ENCODE results near the gene CIZ1. TPM values are rescaled to one million over a fixed set of nuclear protein-coding genes. Genes with fewer than 3 reads are reported as not detected.
"Not testable (repeated sequence)": the region's sequence is repeated elsewhere in the genome, so short reads cannot be mapped to it uniquely, and the experiment has no call there.

The CIZ1 gene
- total RNA-seq, 1 donor from 2014 or later = 18.5 TPM

GRCh38 chr9:128190516-128191405 is 611 bp downstream of the CIZ1 start:
- DNase-seq (ENCODE audit: low read depth, low spot score) = no peak

DNA sequence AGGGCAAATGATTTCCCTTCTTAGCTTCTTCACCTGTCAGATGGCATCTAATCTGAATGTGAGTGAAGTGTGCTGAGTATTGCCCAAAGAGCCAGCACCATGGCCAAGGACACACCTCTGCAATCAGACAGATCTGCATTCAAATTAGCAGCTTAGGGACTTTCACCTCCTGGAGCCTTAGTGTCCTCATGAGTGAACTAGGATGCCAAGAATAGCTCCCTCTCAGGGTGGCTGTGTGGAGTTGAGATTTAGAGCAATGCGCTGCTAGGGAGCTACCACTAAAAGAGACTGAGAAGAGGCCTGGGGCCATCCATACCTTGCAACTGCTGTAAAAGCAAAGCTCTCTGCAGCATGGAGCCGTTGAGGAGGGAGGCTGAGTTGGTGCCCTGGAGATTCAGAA is 1.4 kb downstream of the CIZ1 start:
- DNase-seq (ENCODE audit: low read depth, low spot score) = no peak

DNA sequence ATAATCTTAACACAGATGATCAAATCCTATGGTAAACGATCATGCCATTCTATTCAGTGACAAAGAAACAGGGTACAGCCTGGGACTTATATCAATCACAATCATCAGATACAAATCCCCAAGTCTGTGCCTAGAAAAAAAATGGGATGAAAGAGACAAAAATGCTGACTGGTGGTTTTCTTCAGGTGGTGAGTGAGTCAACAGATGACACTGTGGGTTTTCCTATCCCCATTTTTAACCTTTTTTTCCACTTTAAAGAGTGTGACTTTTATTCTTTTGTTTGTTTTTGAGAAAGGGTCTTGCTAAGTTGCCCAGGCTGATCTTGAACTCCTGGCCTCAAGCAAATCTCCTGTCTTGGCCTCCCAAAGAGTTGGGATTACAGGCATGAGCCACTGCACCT is 3.2 kb downstream of the CIZ1 start:
- DNase-seq (ENCODE audit: low read depth, low spot score) = no peak

DNA sequence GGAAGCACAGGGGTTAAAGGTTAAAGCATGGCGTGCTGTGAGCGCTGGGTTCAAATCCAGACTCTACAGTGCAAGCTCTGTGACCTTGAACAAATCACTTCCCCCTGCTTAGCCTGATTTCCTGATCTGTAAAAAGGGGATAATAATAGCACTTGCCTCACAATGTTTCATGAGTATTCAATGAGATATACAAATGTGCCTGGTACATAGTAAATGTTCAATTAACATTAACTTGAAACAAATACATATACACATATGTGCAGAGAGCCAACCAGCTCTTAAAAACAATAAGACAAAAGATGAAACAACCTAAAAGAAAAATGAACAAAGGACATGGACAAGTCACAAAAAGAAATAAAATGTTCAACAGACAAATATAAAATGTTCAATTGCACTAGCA is 4.0 kb downstream of the CIZ1 start:
- DNase-seq (ENCODE audit: low read depth, low spot score) = no peak

DNA sequence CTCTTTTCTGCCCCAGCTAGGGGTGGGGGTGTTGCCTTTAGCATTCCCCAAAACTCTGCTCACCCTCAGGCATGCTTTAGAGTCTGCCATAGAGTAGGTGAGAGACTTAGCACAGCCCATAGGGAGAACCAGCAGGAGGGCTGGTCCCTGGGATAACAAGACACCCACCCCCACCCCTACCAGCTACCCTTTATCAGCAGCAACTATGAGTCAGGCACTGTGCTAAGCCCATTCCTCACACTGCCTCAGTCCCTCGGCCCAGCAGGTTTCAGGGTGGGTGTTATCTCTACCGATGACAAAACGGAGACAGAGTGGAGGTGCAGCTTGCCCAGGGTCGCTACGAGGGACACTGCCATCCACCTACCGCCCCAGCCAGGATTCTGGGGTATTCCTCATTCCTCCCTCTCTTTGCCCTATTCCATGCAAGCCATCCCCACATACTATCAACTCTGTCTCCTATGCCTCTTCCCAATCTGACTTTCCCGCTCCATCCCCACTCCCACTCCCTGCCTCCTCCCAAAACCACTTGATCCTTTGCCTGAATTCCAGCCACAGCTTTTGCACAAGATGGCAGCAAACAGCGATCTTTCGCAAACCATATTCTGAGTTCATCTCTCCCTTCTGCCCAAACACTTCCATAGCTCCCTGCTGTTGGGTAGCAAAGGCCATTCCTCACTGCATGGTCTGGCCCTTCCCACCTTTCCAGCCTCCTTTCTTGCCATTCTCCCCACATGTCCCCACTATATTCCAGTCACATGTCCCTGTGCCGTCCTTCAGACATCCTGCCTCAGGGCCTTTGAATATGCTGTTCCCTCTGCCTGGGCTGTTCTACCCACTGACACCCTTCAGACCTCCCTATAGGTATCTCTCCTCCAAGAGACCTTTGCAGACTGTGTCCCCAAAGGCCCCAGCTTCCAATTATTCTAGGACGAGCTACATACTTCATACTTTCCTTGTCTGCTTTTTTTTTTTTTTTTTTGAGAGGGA is 5.1 kb downstream of the CIZ1 start:
- no peak for DNase-seq (ENCODE audit: low read depth, low spot score)

- no peak for DNase-seq (ENCODE audit: low read depth, low spot score)
Measured at GRCh38 chr9:128182893-128183588, 8.3 kb downstream of the CIZ1 start.

DNA sequence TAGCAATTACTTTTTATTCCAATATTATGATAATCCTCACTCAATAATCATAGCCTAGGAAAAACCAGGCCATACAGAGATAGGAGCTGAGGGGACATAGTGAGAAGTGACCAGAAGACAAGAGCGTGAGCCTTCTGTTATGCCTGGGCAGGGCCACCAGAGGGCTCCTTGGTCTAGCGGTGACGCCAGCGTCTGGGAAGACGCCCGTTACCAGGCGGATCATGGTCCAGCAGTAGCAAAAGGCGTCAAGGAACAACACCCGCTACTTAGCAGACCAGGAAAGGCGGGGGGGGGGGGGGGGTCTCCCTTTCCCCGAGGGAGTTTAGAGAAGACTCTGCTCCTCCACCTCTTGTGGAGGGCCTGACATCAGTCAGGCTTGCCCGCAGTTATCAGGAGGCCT is 9.9 kb downstream of the CIZ1 start:
- DNase-seq (ENCODE audit: low read depth, low spot score) = not testable (repeated sequence)

DNA sequence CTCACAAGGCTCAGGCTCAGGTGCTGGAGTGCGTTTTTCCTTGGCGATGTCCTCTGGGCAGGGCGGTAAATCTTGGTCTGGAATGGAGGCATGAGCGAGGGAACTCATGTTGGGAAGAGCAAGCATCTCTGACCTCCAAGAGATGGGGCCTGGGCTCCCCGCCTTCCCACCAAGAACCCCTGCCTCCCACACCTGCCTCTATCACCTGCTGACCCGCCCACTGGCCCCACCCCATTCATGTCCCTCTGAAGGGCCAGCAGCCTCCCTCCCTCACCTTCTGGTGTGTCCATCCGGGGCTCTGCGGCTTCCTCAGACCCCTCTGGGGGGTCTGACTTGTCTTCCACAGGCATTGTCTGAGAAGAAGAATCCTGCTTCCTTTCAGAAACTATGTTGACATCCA is 10.9 kb downstream of the CIZ1 start:
- no peak for DNase-seq (ENCODE audit: low read depth, low spot score)

DNA sequence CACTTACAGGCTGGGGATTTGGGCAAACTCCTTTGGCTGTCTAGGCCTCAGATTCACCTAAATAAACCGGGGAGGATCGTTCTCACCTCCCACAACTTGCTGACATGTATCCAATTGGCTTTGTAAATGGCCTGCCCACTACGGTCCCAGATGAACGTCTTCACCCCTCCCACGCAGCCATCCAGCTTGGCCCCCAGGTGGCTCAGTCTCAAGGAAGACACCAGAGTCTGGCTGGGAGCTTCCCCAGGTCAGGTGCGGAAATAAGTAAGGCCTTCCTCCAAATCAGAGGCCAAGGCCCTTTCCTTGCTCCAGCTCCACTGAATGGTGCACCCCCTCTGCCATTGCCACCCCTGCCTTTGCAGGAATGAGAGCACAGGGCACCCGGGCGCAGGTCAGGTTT is 11.4 kb downstream of the CIZ1 start:
- DNase-seq (ENCODE audit: low read depth, low spot score) = no peak

- no peak for DNase-seq (ENCODE audit: low read depth, low spot score)
Measured at GRCh38 chr9:128178806-128179431, 12.5 kb downstream of the CIZ1 start.

DNA sequence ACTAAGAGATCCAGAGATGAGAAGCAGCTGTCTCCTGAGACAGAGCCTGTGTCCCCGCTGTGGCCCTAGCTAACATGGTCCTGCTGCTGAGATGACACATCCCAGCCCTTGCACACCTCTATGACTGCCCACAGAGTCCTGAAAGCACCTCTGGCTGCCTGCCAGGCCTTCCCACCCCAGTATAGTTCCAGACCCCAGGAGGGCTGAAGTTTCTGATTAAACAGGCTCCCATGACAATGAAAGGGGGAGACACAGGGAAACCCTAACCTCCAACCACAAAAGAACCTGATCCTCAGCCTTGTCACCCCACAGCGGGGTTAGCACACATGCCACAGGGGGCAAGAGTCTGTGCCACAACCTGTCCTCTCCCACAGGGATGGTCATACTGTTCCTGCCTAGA is 15.6 kb downstream of the CIZ1 start:
- no peak for DNase-seq (ENCODE audit: low read depth, low spot score)

- no peak for DNase-seq (ENCODE audit: low read depth, low spot score)
Measured at GRCh38 chr9:128175102-128175563, 16.2 kb downstream of the CIZ1 start.

DNA sequence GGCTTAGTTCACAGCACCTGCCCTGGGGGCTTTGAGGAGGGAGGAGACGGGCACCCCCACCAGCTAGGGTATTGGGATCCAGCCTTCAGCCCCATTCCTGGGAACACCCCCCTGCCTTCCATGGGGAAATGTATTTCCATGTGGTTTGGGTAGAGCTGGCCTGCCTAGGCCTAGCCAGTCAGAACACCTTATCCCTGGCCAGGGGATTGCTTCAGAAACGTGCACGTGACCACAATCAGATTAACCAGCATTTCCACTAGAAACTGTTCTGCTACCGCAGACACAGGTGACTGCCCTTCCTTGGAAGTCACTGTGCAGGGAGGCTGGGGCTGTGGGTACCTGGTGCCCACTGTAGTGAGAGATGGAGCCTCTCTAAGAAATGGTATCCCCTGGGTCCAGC is 17.3 kb downstream of the CIZ1 start:
- no peak for DNase-seq (ENCODE audit: low read depth, low spot score)

DNA sequence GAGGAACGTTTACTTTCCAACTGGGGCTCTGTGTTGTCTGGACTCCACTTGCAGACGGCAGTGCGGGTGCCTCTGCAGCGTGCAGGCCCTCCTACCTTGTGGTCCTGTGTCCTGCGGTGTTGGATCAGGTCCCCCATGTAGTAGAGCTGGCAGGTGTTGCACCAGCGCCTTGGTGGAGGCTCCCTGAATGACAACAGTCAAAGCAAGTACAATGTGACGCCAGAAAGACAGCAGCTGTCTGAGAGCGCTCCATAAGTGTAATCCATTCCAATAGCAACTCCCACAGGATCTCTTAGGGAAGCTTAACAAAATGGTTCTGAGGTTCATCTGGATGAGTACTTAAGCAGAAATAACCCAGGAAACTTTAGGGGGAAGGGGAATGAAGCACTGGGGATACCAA is 21.4 kb downstream of the CIZ1 start:
- no peak for DNase-seq (ENCODE audit: low read depth, low spot score)

- DNase-seq (ENCODE audit: low read depth, low spot score) = no peak
Measured at GRCh38 chr9:128169492-128169891, 21.9 kb downstream of the CIZ1 start.

- no peak for DNase-seq (ENCODE audit: low read depth, low spot score)
Measured at GRCh38 chr9:128168731-128169308, 22.6 kb downstream of the CIZ1 start.

DNA sequence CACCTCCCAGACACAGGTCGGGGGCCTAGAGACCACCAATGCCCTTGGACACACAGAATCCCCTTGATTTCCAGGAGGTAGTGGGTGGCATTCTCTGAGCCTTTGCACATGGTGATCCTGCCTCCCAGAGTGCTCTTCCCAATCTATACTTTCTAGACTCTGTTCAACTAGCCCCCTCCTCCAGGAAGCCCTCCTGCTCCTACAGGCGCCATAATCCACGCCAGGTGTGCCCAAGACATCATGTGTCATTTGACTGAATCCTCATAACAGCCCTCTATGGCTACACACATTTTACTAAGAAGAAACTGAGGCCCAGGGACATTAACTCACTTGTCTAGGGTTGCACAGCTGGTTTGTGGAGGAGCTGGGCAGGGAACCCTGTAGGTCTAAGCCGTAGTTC is 24.2 kb downstream of the CIZ1 start:
- DNase-seq (ENCODE audit: low read depth, low spot score) = no peak

GRCh38 chr9:128166169-128166568 is 25.2 kb downstream of the CIZ1 start:
- no peak for DNase-seq (ENCODE audit: low read depth, low spot score)

DNA sequence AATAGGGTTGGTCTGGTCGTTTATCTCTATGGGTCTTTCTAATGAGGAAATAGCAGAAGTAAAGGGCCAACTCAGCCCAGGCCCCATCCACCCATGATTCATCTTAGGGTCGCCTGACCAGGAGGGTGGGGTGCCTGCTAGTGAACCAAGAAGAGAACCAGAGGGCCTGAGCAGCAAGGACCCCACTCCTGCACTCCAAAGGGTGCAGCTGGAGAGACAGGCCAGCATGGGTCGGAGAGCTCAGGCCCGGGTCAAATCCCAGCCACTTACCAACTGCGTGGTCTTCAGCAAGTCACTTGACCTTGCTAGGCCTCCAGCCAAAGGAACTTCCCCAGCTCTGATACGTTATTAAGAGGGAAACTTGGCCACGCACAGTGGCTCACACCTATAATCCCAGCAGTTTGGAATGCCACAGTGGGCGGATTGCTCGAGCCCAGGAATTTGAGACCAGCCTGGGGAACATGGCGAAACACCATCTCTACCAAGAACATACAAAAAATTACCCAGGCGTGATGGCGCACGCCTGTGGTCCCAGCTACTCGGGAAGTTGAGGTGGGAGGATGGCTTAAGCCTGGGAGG is 27.0 kb downstream of the CIZ1 start:
- no peak for DNase-seq (ENCODE audit: low read depth, low spot score)

DNA sequence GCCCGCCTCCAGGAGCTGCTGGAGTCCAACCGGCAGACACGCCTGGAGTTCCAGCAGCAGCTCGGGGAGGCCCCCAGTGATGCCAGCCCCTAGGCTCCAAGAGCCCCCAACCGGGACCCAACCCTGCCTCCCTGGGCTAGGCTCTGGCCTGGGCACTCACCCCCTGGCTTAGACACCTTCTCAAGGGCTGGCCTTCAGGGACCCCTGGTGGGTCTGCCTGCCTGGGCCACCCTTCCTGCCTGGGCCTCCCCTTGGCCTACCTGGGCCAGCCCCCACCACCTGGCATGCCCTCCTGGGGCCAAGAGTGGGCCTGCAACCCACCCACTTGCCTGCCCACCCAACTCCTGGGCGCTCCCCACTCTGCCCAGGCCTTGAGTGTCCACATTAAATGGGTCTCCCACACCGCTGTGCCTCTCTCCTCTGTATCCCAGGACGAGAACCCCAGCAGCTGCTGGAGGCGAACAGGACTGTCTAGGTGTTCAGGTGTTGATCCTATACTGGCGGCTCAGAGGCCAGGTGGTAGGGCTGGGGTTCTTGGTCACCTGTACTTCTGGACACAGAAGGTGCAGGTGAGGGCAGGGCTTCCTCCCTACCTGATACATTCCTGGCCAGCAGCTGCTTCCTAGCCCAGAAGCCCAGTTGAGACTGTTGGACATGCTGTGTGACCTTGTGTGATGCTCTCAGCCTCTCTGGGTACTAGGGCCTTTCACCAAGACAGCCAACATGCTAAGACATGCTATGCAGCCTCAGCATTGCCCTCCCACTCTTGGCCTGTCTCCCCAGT is 27.7 kb downstream of the CIZ1 start:
- no peak for DNase-seq (ENCODE audit: low read depth, low spot score)
